HG03064 (cell line): Measurements from ENCODE around the gene FARP1.

ENCODE experiments used
- ATAC-seq: cut with Tn5 transposase; IDR thresholded peaks from one replicate; pipeline ENCODE4 v1.9.1; 2021; ENCODE audit warnings: low read depth; ENCODE audit not compliant: unreplicated experiment

FARP1 gene

DNA sequence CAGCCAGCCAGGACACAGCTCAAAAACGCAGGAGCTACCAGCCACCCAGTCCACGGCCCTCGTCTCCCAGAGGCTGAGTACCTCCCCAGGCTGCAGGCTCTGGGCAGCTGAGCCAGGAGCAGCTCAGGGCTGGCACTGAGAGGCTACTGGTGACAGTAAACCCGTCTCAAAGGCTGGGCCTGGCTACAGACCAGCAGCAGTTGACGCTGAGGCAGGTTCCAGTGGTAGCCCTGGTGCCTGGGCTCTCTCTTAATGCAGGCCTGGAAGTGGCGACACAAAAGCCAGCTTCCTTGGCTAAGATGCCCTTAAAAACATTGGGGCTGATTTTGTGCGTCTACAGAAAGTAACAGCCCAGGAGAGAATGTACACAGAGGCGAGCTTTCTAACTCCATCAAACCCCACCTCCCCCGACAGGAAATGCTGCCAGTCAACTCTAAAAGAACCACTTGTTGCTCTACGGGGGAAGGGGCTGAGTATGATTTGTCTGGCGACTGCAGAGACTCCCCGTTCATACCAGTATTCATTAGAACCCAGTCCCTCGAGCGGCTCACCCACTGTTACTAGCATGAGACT is 307.7 kb downstream of the FARP1 start:
- ATAC-seq = no peak

DNA sequence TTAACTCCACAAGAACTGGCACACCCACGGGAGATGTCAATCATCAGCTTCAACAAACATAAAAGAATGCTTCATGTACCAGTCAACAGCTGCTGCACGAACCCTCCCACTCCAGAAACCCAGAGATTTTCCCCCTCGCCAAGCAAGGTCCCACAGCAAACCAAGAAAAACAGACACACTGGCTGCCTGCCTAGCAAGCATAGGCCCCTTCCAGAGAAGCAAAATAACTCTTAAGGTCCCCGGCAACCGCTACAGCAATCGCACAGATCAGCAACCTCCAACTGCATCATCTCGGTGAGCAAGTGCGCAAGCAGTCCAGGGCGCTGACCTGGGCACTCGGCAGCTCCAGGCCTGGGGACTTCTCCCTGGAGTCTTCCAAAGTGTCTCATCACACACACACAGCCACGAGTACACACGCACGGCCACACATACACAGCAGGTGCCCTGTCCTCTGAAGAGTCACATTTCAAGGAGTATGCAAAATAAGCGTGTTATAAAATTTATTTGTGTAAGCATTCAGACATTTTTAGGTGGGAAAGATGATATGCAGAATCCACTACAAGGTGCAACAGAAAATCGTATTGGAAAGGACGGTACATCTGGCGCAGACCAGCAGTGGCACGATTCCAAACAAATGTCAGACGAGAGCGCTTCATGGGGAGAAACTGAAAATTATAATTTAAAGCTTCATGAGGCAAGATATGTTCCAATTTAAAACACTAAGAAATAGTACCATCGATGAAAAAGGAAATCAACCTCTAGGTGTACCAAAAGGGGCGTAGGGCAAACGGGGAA is 309.0 kb downstream of the FARP1 start:
- ATAC-seq = no peak

DNA sequence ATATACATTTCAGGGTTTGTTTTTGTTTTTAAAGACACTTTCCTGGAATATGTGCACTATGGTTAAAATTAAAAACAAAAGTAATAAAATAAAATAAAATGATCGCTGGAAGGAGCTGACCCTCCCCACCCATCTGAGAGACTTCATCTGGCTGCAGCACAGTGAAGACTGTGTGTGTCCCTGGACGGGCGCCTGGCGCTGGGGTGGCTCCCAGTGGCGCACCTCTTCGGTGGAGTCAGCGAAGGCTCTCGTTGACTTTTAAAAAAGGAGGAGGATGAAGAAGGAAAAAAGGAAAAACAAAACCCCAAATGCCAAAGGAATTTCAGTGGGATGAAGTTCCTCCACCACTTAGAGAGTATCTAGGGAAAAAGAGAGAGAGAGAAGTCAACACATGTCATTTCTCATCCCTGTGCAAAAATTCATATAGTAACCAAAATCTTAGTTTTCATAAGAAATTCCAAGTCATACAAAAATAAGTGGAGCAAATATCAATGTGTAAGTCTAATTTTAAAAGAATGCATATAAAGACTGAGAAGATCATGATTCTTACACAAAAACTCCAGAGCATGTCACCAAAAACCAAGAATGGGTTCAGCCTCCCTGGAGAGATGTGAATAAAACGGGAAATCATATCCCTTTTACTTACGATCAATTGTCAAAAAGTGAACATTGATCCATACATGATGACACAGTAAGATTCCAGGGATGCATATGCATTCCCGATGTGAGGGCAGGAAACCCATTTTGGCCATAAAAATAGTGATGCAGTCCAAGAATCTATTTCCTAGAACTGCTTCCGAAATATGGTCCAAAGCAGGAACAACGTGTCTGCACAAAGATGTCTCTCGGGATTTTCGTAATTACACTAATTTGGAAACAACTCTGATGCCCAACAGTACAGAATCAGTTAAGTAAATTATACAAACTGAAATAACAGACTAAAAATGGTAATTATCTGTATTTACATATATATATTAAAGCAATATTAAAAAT is 310.3 kb downstream of the FARP1 start:
- no peak for ATAC-seq

DNA sequence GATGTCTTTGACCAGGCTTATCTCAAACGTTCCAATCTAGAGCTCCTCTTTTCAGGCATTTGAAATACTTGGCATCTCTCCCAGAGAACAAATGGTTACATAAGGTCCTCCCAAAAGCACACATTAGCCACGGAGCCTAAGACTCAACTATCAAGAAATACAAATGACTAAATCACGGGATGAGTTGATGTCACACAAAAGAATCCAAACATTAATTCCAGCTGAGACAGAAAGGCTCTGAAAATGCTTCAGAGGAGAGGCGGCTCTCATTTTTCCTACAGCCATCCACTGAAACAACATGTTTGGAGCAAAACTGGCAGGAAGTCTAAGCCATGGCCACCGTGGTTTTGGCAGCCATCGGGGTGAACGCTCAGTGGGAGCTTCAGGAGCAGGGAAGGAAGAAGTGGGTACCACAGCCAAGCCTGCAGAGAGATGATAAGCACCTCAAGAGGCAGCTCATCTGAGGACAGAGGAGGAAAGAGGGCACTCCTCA is 311.5 kb downstream of the FARP1 start:
- ATAC-seq = no peak

GRCh38 chr13:98456413-98456845 is 313.5 kb downstream of the FARP1 start:
- ATAC-seq = no peak

DNA sequence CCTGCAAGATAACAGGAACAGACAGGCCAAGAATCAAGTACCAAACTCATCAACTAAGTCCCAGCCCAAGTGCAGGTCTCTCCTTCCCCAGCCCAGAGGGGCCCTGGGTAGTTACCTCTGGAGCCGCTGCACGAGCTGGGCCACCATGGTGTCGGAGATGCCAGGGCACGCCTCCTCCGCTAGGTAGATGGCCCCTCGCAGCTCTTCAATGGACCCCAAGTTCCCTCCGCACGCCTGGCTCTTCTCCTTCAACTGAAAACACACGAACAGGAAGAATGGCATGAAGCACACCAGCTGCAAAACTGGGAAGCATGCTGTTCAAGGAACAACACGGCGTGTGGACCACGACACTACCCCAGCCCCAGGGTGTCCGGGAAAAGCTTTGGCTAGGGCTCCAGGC is 314.2 kb downstream of the FARP1 start:
- no peak for ATAC-seq

GRCh38 chr13:98458431-98458830 is 315.5 kb downstream of the FARP1 start:
- no peak for ATAC-seq

- ATAC-seq = no peak
Measured at GRCh38 chr13:98459171-98459681, 316.3 kb downstream of the FARP1 start.

GRCh38 chr13:98459721-98460370 is 317.0 kb downstream of the FARP1 start:
- ATAC-seq = no peak

DNA sequence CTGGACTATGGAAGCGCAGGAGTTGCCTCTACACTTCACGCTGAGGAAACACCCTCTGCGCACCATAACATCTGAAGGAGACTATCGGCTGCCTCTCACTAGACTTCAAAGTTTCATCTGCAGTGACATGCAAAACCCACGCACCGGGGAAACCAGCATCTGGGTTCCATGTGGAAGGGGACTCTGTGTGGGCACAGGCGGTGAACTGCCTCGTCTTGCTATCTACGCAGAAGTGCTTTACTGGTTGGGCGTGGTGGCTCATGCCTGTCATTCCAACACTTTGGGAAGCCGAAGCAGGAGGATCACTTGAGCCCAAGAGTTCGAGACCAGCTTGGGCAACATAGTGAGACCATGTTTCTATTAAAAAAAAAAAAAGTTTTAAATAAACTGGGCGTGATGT is 317.6 kb downstream of the FARP1 start:
- ATAC-seq = no peak

- ATAC-seq = no peak
Measured at GRCh38 chr13:98461486-98462240, 318.8 kb downstream of the FARP1 start.

- ATAC-seq = no peak
Measured at GRCh38 chr13:98462241-98462882, 319.5 kb downstream of the FARP1 start.

DNA sequence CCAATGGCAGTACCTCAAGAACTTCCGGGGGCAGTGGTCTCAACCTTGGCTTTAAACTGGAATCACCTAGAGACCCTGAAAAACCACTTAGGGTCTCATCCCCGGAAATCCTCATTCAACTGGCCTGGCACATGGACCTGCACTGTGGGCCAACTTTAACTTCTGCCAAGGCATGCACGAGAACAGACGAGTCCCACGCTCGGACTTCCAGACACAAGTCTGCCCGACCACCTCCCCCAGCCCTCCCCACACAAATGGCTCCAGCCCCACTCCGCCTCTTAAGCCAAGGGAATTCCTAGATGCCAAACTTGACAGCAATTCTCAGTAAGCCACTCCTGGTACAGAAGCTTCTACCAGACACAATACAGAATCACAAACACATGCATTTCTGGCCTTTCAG is 320.1 kb downstream of the FARP1 start:
- ATAC-seq = no peak

GRCh38 chr13:98466634-98467236 is 323.8 kb downstream of the FARP1 start:
- ATAC-seq = no peak

DNA sequence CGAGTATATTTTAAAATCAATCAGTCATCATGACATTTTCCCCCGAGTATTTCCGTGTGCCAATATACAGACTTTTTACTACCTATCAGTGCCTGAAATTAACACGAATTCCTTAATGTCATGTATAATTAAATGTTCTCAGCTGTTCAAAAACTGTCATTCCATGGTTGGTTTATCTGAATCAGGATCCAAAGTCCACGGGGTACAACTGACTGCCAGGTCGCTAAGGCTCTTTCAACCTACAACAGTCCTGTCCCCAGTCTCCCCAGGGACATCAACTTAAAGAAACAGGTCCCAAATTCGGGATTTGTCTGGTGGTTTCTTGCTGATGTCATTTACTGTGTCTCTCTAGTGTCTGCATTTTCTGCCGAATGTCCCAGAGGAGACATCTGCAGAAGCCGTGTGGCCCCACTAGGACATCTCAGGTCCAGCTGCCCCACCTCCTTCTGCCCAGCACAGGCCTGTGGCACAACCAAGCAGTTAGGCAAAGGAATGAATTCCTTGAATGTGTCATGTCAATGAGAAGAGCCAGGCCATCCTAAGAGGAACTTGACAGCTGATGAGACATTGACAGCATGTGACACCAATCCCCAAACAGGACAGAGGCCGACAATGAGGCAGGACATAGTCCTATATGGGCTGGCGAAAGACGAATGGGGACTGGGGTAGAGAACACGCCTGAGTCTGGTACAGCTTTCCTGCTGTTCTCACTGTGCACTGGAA is 324.5 kb downstream of the FARP1 start:
- ATAC-seq = no peak

DNA sequence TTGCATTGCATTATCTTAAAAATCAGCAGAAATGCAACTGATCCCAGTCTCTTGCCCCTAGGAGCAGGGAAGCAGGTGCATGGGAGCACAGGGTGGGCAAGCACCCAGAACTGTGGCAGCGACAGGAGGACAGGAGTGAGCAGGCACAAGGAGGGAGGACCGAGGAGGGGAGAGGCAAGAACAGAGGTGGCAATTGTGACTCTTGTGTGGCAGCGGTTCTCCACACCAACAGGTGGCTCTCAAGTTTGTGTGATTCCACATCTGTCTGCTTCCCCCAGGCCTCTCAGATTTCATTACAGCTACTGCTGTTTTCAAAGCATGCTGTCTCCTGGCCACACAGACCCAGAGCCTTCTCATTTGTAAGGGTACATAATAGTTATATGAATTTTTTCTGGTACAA is 325.5 kb downstream of the FARP1 start:
- ATAC-seq = no peak

GRCh38 chr13:98468929-98469328 is 326.0 kb downstream of the FARP1 start:
- no peak for ATAC-seq

- ATAC-seq = no peak
Measured at GRCh38 chr13:98470920-98471319, 328.0 kb downstream of the FARP1 start.
